Uterus (tissue), 2 donors: ENCODE measurements around the gene SNRNP70.

Experiments
- CTCF ChIP-seq, 4 experiments: fragments of 200-600 bp in 2 of 4; fragments of 450-650 bp in 2 of 4; sonication (generic) in 2 of 4; IDR thresholded peaks; one replicate each; pipeline ENCODE4 v1.5.1; 2016 to 2019; ENCODE audit warnings: antibody characterized with exemption in 4 of 4, mild to moderate bottlenecking in 2 of 4, moderate library complexity in 1 of 4
- POLR2A ChIP-seq, 2 donors: fragments of 450-650 bp; IDR thresholded peaks; one replicate each; pipeline ENCODE4 v1.6.1; 2016; ENCODE audit warnings: antibody characterized with exemption in 2 of 2, mild to moderate bottlenecking in 1 of 2, moderate library complexity in 1 of 2

GRCh38 chr19:49136771-49137171, 51.5 kb downstream of the SNRNP70 start:
- no peak for TF ChIP-seq CTCF (IDR thresholded peaks at IDR 0.05)
- TF ChIP-seq POLR2A (IDR thresholded peaks at IDR 0.05) = no peak
